Adipocyte (in vitro differentiated cells): ENCODE measurements around the gene RINL.

Source experiments
- DNase-seq: peaks from one replicate; pipeline ENCODE4 v3.0.0-alpha.2; 2015; ENCODE audit warnings: low read depth
- H3K27me3 ChIP-seq: replicated peaks from 2 replicates; pipeline ENCODE4 v1.7.0; 2013; ENCODE audit warnings: mild to moderate bottlenecking, low read length, moderate library complexity; ENCODE audit not compliant: control insufficient read depth, insufficient read depth
- H3K36me3 ChIP-seq: 2 replicates; pipeline ENCODE4 v1.7.0; 2013; ENCODE audit warnings: low read length, mild to moderate bottlenecking, moderate library complexity; ENCODE audit not compliant: control insufficient read depth, insufficient read depth, severe bottlenecking
- H3K4me1 ChIP-seq: 2 replicates; pipeline ENCODE4 v1.7.0; 2013; ENCODE audit warnings: mild to moderate bottlenecking, low read length, moderate library complexity; ENCODE audit not compliant: control insufficient read depth, insufficient read depth
- H3K4me3 ChIP-seq: 2 replicates; pipeline ENCODE4 v1.7.0; 2013; ENCODE audit warnings: mild to moderate bottlenecking, low read length, moderate library complexity
- H3K9ac ChIP-seq: 2 replicates; pipeline ENCODE4 v1.7.0; 2013; ENCODE audit warnings: mild to moderate bottlenecking, low read length, moderate library complexity
- H3K9me3 ChIP-seq: 2 replicates; pipeline ENCODE4 v1.7.0; 2013; ENCODE audit warnings: mild to moderate bottlenecking, low read length, moderate library complexity; ENCODE audit not compliant: control insufficient read depth

RINL gene

DNA sequence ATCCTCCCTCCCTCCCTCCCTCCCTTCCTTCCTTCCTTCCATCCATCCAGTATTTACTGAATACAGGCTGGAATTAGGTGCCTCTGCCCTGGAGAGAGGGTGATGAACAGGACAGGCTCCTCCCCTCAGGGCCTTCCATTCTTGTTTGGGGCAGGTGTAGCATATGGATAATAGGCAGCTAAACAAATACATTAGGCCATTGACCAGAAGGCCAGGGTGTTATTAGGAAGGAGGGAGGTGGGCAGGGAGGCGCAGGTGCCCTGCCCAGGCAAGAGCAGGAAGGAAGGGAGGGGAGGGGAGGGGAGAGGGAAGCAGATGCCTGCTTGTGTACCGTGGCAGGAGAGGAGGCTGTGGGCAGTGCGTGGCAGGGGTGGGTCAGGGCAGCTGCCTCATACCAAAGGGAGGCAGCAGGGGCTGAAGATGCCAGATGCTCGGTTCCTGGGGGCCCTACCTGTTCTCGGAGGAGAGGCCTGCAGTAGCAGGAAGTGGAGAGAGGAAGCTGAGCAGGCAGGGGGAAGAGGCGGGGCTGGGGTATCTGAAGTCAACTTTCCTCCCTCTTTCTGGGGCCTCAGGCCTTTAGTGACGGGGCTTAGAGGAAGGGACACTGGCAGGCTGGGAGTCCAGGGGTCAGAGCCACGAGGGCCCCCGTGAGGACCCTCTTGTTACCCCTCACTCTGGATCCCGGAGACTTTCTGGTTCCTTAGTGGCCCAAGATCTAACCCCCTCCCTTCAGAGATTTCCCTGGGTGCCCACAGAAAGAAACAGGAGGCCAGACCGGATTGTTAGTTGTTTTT lies at the start of gene RINL:
Gene RINL, minus strand, starts transcription at position 495 of the 794 bp plus-strand sequence. CDS start 1,533 bp downstream, outside the sequence.
- Histone ChIP-seq H3K9ac (no peak within 1 kb of the TSS), H3K9me3 (no peaks in the 10 kb centered on the region), H3K4me1 (no peaks in the 10 kb centered on the region), H3K27me3 (no peaks in the 10 kb centered on the region), H3K36me3 (peaks cover 8% of the 10 kb centered on the region), H3K4me3 (no peak within 1 kb of the TSS)
- DNase-seq, result no peak

- H3K4me1 ChIP-seq, result peaks cover 2% of the 10 kb centered on the region
- no peaks in the 10 kb centered on the region for H3K27me3 ChIP-seq
- no peaks in the 10 kb centered on the region for H3K9me3 ChIP-seq
- H3K9ac ChIP-seq, result no peak overlapping the region
- no peak overlapping the region for H3K4me3 ChIP-seq
- no peak for DNase-seq
- H3K36me3 ChIP-seq, result peaks cover 30% of the 10 kb centered on the region
Observed at GRCh38 chr19:38924388-38924787, 46.3 kb upstream of the RINL start.

DNA sequence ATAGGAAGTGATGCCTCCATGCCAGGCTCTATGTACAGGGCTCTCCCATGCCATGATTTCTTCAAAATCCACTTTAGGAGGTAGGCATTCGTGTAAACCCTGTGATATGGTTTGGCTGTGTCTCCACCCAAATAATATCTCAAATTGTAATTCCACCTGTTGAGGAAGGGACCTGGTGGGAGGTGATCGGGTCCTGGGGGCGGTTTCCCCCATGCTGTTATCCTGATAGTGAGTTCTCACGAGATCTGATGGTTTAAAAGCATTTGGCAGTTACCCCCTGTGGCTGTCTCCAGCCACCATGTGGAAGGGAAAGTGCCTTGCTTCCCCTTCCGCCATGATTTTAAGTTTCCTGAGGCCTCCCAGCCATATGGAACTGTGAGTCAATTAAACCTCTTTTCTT lies 44.4 kb upstream of the RINL start:
- Histone ChIP-seq H3K4me3 (no peak overlapping the region), H3K4me1 (no peaks in the 10 kb centered on the region), H3K9ac (no peak overlapping the region), H3K36me3 (peaks cover 30% of the 10 kb centered on the region), H3K9me3 (no peaks in the 10 kb centered on the region), H3K27me3 (no peaks in the 10 kb centered on the region)
- DNase-seq, result no peak

DNA sequence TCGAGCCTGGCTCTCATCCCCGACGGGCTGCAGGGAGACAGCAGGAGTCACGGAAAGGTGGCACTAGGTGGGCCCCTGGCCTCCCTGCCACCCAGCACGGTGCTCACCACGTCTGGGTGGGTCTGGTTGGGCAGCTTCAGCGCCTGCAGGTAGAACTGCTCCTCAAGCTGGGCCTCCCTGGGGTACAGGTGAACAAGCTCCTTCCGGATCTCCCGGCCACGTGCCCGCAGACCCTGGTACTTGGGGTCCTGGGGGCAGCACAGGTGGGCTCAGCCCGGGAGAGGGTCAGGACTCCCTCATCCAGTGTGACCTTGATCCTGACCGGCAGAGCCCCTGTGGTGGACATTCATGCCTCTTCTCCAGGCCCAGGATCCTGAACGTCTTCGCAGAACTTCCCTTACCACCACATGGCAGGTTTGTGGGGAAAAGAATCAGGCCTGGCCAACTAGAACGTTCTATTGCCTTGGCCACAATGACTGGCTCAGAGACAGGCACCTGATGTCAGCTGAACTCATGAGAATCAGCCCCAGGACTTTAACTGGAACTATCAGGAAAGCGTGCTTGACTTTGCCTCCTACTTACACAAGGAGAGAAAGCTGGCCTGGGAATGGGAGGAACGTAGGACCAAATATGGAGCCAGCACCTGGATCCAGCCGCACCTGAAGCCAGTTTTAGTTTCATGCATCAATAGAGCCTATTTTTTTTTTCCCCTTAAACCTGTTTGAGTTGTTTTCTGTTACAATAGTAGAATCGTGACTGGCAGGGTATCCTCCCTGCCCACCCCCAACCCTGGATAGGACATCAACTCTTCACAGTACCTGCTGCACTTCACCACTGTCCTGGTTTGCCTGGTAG lies 43.6 kb upstream of the RINL start:
- H3K4me1 ChIP-seq, result no peaks in the 10 kb centered on the region
- DNase-seq, result no peak
- H3K27me3 ChIP-seq, result no peaks in the 10 kb centered on the region
- H3K4me3 ChIP-seq, result no peak overlapping the region
- peaks cover 30% of the 10 kb centered on the region for H3K36me3 ChIP-seq
- no peak overlapping the region for H3K9ac ChIP-seq
- no peaks in the 10 kb centered on the region for H3K9me3 ChIP-seq

DNA sequence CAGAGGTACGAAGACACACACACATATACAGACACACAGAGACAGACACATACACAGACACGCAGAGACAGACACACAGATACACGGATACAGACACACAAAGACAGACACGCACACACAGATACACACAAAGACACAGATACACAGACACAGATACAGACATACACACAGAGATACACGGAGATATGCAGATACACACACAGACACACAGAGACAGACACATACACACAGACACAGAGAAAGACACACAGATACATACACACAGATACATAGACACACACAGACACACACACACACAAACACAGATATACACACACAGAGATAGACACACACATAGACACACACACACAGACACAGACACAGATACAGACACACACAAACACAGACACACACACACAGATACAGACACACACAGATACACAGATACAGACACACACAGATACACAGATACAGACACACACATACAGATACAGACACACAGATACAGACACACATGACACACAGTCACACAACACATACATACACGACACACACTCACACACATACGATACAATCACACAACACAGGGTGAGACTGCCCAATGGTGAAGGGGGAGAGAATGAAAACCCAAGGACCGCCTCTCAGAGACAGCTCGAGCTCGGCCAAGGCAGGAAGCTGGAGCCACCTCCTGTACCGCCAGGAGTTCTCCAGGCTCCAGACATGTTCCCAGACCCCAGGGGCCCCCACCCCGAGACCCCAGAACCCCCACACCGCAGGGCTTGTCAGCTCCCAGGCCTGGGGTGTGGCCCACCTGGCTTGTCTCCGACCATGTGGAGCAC lies 42.7 kb upstream of the RINL start:
- Histone ChIP-seq H3K4me3 (no peak overlapping the region), H3K9ac (no peak overlapping the region), H3K4me1 (no peaks in the 10 kb centered on the region), H3K36me3 (peaks cover 25% of the 10 kb centered on the region), H3K27me3 (no peaks in the 10 kb centered on the region), H3K9me3 (no peaks in the 10 kb centered on the region)
- DNase-seq, result no peak

- no peak overlapping the region for H3K4me3 ChIP-seq
- H3K27me3 ChIP-seq, result no peaks in the 10 kb centered on the region
- no peak for DNase-seq
- H3K4me1 ChIP-seq, result no peaks in the 10 kb centered on the region
- no peaks in the 10 kb centered on the region for H3K9me3 ChIP-seq
- no peak overlapping the region for H3K9ac ChIP-seq
- H3K36me3 ChIP-seq, result peaks cover 18% of the 10 kb centered on the region
Observed at GRCh38 chr19:38919837-38920601, 41.9 kb upstream of the RINL start.

DNA sequence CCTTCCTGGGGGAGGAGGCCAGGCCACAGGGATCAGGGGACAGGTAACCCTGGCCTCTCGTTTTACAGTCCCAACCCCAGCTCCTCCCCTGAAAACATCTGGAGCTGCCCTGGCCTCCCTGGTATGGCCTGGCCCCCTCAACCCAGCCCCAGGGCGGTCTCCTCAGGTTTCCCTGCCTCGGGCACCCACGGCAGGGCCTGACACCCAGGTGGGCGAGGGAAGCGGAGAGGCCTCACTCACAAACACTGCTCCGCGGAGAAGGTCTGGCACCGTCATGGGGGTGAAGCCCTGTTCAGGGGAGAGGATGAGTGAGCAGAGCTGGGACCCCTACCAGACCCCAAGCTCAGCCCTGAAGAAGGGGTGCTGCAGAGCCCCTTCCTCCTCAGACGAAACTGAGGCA lies 40.5 kb upstream of the RINL start:
- no peaks in the 10 kb centered on the region for H3K4me1 ChIP-seq
- peaks cover 10% of the 10 kb centered on the region for H3K36me3 ChIP-seq

DNA sequence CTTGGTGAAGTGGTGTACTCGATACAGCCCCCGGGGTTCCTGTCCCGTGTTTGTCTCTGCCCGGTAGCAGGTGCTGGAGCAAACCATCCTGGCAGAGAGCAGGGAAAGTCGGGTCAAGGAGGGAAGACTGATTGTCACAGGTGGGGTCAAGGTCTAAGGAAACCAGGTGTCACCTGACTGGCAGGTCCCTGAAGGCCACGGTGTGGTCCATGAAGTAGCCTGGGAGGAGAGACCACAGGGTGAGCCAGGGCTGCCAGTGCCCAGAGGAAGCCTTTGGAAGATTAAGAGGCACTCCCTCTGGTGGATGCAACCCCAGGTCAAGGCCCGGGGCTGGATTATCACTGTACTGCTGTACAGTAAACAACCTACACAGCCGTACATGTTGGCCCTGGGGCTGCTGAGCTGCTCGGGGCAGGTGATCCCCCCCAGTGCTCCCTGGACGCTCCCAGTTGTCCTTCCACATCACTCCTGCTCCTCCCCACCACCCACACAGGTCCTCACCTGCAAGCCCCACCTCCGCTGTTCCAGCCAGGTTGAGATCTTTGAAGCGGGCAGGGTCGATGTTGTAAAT lies 39.9 kb upstream of the RINL start:
- Histone ChIP-seq H3K36me3 (peaks cover 10% of the 10 kb centered on the region), H3K9me3 (no peaks in the 10 kb centered on the region), H3K4me1 (no peaks in the 10 kb centered on the region), H3K4me3 (no peak overlapping the region), H3K9ac (no peak overlapping the region), H3K27me3 (no peaks in the 10 kb centered on the region)
- no peak for DNase-seq

More for the DNA sequence above, 40.5 kb upstream of the RINL start:
- Histone ChIP-seq H3K4me3 (no peak overlapping the region), H3K9me3 (no peaks in the 10 kb centered on the region), H3K9ac (no peak overlapping the region), H3K27me3 (no peaks in the 10 kb centered on the region)
- DNase-seq, result no peak

DNA sequence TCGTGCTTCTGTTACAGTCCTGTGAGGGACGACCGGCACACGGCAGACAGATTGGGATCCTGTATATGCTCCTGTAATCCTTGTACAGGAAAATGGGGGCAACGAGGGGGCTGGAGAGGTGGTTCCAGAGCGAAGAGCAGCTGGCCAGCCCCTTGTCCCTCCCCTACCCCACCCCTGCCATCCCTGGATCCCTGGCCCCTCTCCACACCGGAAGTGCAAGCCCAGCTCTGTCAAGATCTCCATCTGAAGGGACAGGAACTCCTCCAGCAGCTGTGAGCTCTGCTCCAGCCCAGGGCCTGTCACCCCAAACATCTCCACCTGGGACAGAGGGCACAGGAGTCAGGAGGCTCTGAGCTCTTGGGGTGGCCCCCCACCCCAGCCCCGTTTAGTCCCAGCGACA lies 39.4 kb upstream of the RINL start:
- Histone ChIP-seq H3K36me3 (peaks cover 9% of the 10 kb centered on the region), H3K9ac (no peak overlapping the region), H3K4me1 (no peaks in the 10 kb centered on the region), H3K9me3 (no peaks in the 10 kb centered on the region), H3K27me3 (no peaks in the 10 kb centered on the region), H3K4me3 (no peak overlapping the region)
- no peak for DNase-seq
